Measurements from ENCODE around the gene ARSH.
"Not testable (repeated sequence)": the region's sequence is repeated elsewhere in the genome, so short reads cannot be mapped to it uniquely, and the experiment has no call there.

Gene ARSH, protein sequence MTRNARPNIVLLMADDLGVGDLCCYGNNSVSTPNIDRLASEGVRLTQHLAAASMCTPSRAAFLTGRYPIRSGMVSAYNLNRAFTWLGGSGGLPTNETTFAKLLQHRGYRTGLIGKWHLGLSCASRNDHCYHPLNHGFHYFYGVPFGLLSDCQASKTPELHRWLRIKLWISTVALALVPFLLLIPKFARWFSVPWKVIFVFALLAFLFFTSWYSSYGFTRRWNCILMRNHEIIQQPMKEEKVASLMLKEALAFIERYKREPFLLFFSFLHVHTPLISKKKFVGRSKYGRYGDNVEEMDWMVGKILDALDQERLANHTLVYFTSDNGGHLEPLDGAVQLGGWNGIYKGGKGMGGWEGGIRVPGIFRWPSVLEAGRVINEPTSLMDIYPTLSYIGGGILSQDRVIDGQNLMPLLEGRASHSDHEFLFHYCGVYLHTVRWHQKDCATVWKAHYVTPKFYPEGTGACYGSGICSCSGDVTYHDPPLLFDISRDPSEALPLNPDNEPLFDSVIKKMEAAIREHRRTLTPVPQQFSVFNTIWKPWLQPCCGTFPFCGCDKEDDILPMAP

DNA sequence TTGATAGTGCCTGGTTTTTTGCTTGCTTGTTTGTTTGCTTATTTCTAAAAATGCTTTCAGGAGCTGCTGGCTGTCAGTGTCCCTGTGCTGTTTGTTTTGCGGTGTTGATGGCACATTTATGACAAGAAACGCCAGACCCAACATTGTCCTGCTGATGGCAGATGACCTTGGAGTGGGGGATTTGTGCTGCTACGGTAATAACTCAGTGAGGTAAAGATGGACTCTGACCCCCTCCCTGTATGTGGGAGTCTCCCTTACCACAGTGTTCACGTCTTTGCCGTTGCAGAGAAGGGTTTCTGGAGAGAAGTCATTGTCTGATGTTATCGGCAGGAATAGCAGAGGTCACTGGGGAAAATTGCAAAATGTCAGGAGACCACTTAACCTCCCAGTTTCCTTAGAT, at the start of gene ARSH:
Gene ARSH (plus strand): TSS at position 52 of the 400 bp plus-strand sequence. CDS start 67 bp downstream, at position 119.
- no peak for DNase-seq (ENCODE audit: low read depth)

GRCh38 chrX:2958199-2958598, 48.1 kb upstream of the ARSH start:
- no peak for DNase-seq (ENCODE audit: low read depth)

DNA sequence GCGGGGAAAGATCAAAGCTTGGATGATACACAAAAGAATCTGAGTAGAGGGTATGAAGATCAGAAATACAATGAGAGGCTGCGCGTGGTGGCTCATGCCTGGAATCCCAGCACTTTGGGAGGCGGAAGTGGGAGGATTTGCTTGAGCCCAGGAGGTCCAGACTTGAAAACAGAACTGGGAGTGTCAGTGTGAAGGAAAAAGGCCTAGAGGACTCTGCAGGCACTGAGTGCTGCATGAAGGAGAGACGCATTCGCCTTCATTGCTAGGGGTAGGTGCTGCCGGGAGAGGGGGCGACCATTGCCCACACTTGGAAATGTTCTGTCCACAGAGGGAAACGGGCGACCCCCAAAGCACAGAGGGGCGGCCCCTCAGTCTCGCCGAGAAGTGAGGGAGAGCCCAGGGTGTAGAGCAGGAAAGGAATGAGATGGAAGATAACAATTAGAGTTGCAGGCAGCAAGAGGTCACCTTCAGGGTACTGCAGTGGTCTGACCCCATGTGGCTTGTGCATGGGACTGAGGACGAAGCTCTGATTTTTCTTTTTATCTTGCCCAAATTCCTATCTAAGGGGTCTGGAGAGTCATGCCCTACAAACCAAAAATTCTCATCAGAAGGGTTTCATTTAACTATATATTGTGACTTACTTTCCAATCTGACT, 45.4 kb upstream of the ARSH start:
- DNase-seq (ENCODE audit: low read depth) = no peak

GRCh38 chrX:2962381-2962780, 44.0 kb upstream of the ARSH start:
- DNase-seq (ENCODE audit: low read depth) = no peak

DNA sequence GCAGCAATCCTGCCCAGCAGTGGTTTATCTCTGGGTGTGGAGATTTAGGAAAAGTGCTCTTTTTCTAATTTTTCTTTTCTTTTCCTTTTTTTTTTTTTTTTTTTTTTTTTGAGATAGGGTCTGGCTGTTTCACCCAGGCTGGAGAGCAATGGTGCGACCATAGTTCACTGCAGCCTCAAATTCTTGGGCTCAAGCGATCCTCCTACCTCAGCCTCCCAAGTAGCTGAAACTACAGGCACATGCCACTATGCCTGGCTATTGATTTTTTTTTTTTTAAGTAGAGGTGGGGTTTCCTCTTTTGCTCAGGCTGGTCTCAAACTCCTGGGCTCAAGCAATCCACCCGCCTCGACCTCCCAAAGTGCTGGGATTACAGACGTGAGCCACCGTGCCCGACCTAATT, 42.9 kb upstream of the ARSH start:
- DNase-seq (ENCODE audit: low read depth) = not testable (repeated sequence)

DNA sequence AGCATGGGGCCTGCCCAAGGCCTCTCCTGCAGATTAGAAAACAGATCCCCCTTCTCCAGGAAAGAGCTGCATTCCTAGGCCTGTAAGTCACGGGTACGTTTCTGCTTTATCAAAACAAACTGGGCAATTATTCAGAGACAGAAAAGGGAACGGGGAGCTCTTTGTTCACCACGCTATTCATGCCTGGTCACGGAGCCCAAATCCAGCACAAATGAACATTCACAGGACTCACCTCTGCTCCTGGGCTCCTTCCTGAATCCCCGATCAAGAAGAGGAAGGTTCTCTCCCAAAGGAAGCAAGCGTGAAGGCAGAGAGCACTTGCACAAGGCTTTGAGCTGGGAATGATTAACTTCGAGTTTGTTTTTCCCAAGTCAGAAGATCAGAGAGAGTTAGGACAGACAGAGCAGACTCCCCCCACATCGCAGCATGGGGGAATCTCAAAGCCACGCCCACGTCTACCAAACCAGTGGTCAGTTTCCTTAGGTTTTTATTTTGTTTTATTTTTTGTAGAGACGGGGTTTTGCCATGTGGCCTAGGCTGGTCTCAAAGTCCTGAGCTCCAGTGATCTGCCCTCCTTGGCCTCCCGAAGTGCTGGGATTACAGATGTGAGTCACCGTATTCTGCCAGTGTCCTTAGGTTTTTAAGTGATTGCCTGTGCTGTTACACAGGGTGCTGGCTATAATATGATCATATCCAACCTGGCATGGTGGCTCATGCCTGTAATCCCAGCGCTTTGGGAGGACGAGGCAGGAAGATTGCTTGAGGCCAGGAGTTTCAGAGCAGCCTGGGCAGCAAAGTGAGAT, 42.2 kb upstream of the ARSH start:
- peak; percentile 65 for DNase-seq (ENCODE audit: low read depth)

DNA sequence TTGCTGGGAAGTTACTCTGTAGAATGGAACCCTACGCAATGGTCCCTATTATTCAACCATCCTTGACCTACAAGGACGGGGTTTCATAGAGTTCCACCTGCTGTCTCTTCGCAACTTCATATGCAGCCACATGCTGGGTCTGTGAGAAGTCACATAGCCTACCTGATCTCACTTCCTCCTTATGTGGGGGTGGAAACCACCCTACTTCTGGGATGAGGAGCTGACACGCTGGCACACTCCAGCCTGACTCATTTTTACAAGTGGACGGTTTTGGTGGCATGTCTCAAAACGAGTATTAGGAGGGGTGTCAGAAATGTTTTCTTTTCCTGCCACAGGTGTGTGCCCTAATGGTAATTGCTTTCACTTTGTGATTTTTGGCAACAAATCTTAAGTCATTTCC, 40.4 kb upstream of the ARSH start:
- DNase-seq (ENCODE audit: low read depth) = no peak

DNA sequence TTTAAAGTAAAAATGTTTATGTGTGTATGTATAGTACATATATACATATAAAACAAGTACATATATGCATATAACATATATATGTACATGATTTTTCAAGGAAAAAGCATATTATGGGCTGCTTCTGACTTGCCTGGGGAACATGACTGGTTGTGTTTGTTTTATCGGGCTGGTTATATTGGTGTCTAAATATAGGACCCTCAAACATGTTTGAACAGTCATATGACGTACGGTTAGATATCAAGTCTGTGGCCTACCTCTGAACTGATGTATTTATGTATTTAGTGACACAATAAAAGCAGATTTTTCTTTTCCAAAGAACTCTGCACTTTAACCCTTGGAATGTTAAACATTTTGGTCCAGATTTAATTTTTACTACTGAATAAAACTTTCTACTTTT, 39.3 kb upstream of the ARSH start:
- no peak for DNase-seq (ENCODE audit: low read depth)

DNA sequence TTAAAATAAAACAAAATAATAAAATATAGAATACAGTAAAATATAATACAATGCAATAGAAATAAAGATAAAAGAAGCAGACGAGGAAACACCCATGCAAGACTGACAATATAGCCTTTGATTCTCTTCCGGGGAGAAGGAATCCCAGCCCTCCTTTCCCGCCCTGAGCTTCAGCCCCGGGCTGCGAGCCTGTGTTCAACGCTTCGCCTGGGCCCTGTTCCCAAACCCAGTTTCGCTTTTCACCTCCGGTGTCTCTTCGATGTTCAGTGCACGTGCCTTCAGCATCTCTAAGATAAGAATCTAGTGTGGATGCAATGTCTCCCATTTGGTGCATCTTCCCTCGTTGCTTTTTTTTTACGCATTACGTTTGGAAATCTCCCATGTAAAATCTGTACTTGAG, 38.8 kb upstream of the ARSH start:
- no peak for DNase-seq (ENCODE audit: low read depth)

GRCh38 chrX:2967998-2968909, 38.1 kb upstream of the ARSH start:
- DNase-seq (ENCODE audit: low read depth) = peak; percentile 40

- no peak for DNase-seq (ENCODE audit: low read depth)
Measured at GRCh38 chrX:2969021-2969420, 37.3 kb upstream of the ARSH start.

DNA sequence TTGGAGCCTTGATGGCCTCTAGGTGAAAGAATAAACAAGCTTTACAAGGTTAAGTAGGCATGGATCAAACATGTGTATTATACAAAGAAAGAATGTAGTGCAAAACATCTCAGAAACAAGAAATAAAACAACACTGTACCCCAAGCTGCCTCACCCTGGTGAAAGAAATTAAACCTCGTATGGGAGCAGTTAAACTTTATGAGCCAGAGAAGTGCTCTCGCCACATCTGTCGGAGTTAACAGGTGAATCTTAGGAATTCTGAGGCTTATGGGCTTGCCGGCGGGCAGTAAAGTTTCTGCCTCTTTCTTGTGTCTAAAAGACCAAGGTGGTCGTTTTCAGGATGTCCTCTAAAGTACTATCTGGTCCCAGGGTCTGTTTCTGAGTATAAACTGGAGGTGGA, 34.0 kb upstream of the ARSH start:
- no peak for DNase-seq (ENCODE audit: low read depth)

GRCh38 chrX:2974961-2975360, 31.4 kb upstream of the ARSH start:
- DNase-seq (ENCODE audit: low read depth) = peak; percentile 43

DNA sequence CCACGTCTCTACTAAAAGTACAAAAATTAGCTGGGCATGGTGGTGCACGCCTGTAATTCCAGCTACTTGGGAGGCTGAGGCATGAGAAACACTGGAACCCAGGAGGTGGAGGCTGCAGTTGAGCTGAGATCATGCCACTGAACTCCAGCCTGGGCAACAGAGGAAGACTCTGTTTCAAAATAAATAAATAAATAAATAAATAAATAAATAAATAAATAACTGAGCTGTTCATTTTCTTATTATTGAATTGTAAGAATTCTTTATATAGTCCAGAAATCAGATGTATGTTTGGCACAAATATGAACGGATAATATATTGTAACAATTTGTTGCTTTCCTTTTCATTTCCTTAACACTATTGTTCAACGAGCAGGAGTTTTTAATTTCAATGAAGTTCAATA, 27.7 kb upstream of the ARSH start:
- not testable (repeated sequence) for DNase-seq (ENCODE audit: low read depth)

- no peak for DNase-seq (ENCODE audit: low read depth)
Measured at GRCh38 chrX:2984342-2984741, 22.0 kb upstream of the ARSH start.

DNA sequence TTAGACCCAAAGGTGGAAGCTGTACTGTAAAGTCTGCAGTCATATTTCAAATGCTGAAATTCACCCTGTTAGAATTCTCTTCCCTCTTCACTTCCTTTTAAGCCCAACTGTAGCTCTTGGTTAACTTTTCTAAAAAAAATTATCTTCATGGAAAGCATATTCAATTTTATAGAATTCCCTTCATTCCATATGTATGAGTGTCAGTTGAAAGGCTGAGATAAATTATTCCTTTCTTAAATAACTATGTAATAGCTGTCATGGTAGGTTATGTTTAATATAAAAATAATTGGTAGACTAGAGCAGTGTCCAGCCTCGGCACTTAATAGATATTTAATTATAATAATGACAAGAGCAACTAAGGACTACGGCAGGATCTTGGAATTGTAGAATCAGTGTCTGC, 16.8 kb upstream of the ARSH start:
- DNase-seq (ENCODE audit: low read depth) = no peak

GRCh38 chrX:3010532-3010931, 4.2 kb downstream of the ARSH start:
- no peak for DNase-seq (ENCODE audit: low read depth)

GRCh38 chrX:3017492-3017891, 11.1 kb downstream of the ARSH start:
- no peak for DNase-seq (ENCODE audit: low read depth)

DNA sequence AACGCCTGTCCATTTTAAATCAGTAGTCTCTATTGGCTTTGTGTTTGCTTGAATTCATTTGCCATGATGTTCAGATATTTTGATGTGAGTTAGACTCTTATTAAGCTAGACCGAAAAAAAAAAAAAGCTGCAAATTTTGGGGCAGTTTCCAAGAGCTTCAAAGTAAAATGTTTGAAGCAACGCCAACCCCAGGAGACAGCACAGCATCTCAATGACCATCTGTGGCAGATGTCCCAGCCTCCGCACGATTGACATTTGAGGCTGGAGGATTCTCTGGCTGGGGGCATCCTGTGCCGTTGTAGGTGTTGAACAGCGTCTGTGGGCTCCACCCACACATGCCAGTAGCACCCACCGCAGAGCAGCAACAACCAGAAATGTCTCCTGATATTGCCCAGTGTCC, 17.8 kb downstream of the ARSH start:
- DNase-seq (ENCODE audit: low read depth) = no peak

- DNase-seq (ENCODE audit: low read depth) = no peak
Measured at GRCh38 chrX:3026074-3026815, 19.9 kb downstream of the ARSH start.

- DNase-seq (ENCODE audit: low read depth) = no peak
Measured at GRCh38 chrX:3029129-3029528, 22.8 kb downstream of the ARSH start.
